HL-60 (cell line): Measurements from ENCODE around the gene ZCWPW2.

Experiments
- DNase-seq, 2 experiments: peaks; one replicate each; pipeline ENCODE4 v3.0.0-alpha.2; 2010 to 2020; ENCODE audit warnings: low read depth in 1 of 2, low spot score in 1 of 2
- H3K27ac ChIP-seq: fragments of 250-450 bp; sonication (Bioruptor Pico); replicated peaks from 2 replicates; pipeline ENCODE4 v1.5.1; 2020; ENCODE audit warnings: mild to moderate bottlenecking, moderate library complexity
- H3K27me3 ChIP-seq: fragments of 250-450 bp; sonication (Bioruptor Pico); 2 replicates; pipeline ENCODE4 v1.5.1; 2021; ENCODE audit warnings: mild to moderate bottlenecking, moderate library complexity; ENCODE audit not compliant: insufficient read depth, poor library complexity, severe bottlenecking
- H3K4me3 ChIP-seq: replicated peaks from 2 replicates; pipeline ENCODE4 v1.5.1; 2011; ENCODE audit warnings: mild to moderate bottlenecking, control low read depth, low read length; ENCODE audit not compliant: insufficient read depth
- CTCF ChIP-seq: IDR thresholded peaks from one replicate; pipeline ENCODE4 v1.5.1; 2011; ENCODE audit warnings: low read length, control low read depth, inconsistent platforms; ENCODE audit not compliant: insufficient read depth
- GABPA ChIP-seq: IDR thresholded peaks from 2 replicates; pipeline ENCODE4 v1.6.1; 2012; ENCODE audit warnings: low read depth
- POLR2AphosphoS5 ChIP-seq: IDR thresholded peaks from 2 replicates; pipeline ENCODE4 v1.6.1; 2012; ENCODE audit warnings: low read depth
- REST ChIP-seq: IDR thresholded peaks from 2 replicates; pipeline ENCODE4 v1.6.1; 2012; ENCODE audit warnings: low read depth; ENCODE audit not compliant: insufficient replicate concordance
- SPI1 ChIP-seq: IDR thresholded peaks from 2 replicates; pipeline ENCODE4 v1.6.1; 2012; ENCODE audit warnings: low read depth, mild to moderate bottlenecking, borderline replicate concordance
- long read RNA-seq: library from polyadenylated mRNA; unstranded; transcript quantifications from one replicate; pipeline ENCODE4 v2.0.0, GENCODE V29; 2020

Gene ZCWPW2
- long read RNA-seq, partial matches to known transcripts = 0 of 5 reads
- long read RNA-seq, other reads (novel, unspliced or antisense) = 5 of 5 reads

- TF ChIP-seq GABPA (peak; percentile 65; the same call in 1 of the 2 replicates), REST (peak; percentile 73), SPI1 (peak; percentile 85), CTCF (no peak), POLR2AphosphoS5 (peak; percentile 85)
- Histone ChIP-seq H3K27me3 (no peaks in the 10 kb centered on the region), H3K4me3 (peak within 1 kb of the TSS; percentile 78), H3K27ac (peak within 1 kb of the TSS; percentile 98)
- peak; percentile 81 to 93 for DNase-seq
Measured at GRCh38 chr3:28348629-28349468, at the start of gene ZCWPW2, which contains the start of gene AZI2. Gene ZCWPW2 (plus strand): TSS chr3:28348721. CDS start chr3:28413069, 64,348 bp downstream. Gene AZI2 (minus strand): TSS chr3:28348824. CDS start chr3:28340617, 8,207 bp downstream.

GRCh38 chr3:28299705-28300104 lies 48.8 kb upstream of the ZCWPW2 start:
- DNase-seq = no peak
- Histone ChIP-seq H3K4me3 (no peak overlapping the region), H3K27ac (no peak overlapping the region), H3K27me3 (no peaks in the 10 kb centered on the region)
- no peak for TF ChIP-seq POLR2AphosphoS5
- TF ChIP-seq SPI1 = no peak
- TF ChIP-seq REST = no peak
- TF ChIP-seq CTCF = no peak
- no peak for TF ChIP-seq GABPA

GRCh38 chr3:28300345-28300962 lies 48.1 kb upstream of the ZCWPW2 start:
- no peak for TF ChIP-seq POLR2AphosphoS5
- no peak for DNase-seq
- H3K4me3 ChIP-seq = no peak overlapping the region
- H3K27me3 ChIP-seq = no peaks in the 10 kb centered on the region
- H3K27ac ChIP-seq = no peak overlapping the region

- Histone ChIP-seq H3K27ac (no peak overlapping the region), H3K4me3 (no peak overlapping the region), H3K27me3 (no peaks in the 10 kb centered on the region)
- DNase-seq = no peak
- TF ChIP-seq POLR2AphosphoS5 (no peak), GABPA (no peak), REST (no peak), SPI1 (no peak), CTCF (no peak)
Measured at GRCh38 chr3:28301688-28302087, 46.8 kb upstream of the ZCWPW2 start.
